Activated T-cell treated with anti-CD3 and anti-CD28 coated beads for 1 hour (primary cell): ENCODE data around the gene ACSL5.
"Not testable (repeated sequence)": the region's sequence is repeated elsewhere in the genome, so short reads cannot be mapped to it uniquely, and the experiment has no call there.

Experiments used
- DNase-seq: peaks from one replicate; pipeline ENCODE4 v3.0.0-alpha.2; 2020; ENCODE audit warnings: low read depth

The ACSL5 gene

GRCh38 chr10:112351146-112351545 lies 22.8 kb upstream of the ACSL5 start:
- no peak for DNase-seq

- no peak for DNase-seq
These were observed 21.9 kb upstream of the ACSL5 start for GRCh38 chr10:112352044-112352443.

- no peak for DNase-seq
These were observed 20.9 kb upstream of the ACSL5 start for GRCh38 chr10:112353046-112353445.

DNA sequence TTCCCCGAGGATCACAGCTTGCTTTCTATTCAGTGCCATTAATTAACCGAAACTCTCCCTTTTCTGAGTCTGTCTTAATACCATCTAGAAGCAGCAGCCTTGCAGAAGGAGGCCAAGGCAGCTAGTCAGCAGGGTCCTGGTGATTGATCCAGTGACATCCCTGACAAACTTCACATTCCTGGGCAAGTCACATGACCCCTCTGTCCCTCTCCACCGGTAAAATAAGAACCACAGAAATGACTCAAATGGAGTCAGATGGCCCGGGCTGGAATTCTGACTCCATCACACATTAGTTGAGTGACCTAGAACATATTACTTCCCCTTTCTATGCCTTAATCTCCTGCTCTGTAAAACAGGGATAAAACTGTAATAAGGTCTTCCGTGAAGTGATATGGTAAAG lies 17.2 kb upstream of the ACSL5 start:
- DNase-seq = no peak

DNA sequence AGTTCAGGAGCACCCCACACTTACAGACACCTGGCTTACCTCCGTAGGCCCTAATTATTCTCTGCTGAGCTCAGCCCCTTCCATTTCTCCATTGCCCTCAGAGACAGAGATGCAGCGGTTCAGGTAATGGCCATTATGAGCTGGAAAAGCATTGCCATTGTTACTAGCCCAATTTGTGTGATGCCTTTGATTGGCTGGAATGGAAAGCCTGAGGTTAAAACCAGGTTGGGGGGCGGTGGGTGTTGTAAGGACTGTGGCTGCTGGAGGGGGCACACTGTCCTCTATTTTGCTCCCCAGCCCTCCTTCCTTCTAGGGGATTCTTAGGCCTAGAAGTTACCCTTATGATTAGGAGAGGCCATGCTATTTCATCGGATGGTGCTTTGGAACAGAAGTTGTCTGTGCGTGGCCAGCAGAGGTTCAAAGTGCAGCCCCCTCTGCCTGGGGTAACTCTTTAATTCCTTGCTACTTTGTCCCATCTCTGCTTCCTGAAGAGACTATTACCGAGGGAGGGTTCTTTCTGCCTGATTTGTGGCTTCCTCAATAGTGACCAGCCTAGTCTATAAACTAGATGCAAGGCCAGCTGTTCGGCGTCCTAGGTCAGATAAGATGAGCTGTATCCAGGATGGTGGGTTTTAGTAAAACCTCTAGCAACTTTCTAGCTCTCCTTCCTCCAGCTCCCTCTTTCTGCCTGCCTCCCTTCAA lies 14.2 kb upstream of the ACSL5 start:
- no peak for DNase-seq

- DNase-seq = no peak
These were observed 13.3 kb upstream of the ACSL5 start for GRCh38 chr10:112360308-112361270.

GRCh38 chr10:112361951-112362751 lies 11.8 kb upstream of the ACSL5 start:
- no peak for DNase-seq

DNA sequence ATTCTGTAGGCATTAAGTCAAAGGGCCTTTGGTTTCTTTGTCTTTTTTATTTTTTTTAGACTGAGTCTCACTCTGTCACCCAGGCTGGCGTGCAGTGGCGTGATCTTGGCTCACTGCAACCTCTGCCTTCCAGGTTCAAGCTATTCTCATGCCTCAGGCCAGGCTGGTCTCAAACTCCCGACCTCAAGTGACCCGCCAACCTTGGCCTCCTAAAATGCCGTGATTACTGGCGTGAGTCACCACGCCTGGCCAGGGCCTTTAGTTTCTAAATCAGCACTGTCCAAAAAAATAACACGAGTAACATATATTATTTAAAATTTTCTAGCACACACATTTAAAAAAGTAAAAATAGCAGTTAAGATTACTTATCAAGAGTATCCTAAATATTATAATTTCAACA lies 11.1 kb upstream of the ACSL5 start:
- no peak for DNase-seq

GRCh38 chr10:112363696-112364688 lies 9.9 kb upstream of the ACSL5 start:
- DNase-seq = no peak

- DNase-seq = no peak
These were observed 8.9 kb upstream of the ACSL5 start for GRCh38 chr10:112365014-112365432.

DNA sequence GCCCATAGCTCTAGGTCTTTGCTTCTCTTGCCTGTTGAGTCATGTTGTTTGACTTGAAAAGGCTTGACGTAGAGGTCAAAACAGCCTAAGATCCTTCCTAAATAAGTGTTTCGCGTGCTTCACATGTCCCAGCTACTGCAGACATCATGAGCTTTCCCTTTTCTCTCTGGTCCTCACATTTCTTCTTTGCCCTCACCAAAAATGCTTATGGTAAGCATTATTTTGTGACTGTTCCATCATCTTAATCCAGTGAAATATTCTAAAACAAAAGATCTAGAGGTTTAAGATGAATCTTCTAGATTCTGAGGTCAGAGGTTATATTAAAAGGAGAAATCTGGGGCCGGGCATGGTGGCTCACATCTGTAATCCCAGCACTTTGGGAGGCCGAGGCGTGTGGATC lies 8.5 kb upstream of the ACSL5 start:
- no peak for DNase-seq

DNA sequence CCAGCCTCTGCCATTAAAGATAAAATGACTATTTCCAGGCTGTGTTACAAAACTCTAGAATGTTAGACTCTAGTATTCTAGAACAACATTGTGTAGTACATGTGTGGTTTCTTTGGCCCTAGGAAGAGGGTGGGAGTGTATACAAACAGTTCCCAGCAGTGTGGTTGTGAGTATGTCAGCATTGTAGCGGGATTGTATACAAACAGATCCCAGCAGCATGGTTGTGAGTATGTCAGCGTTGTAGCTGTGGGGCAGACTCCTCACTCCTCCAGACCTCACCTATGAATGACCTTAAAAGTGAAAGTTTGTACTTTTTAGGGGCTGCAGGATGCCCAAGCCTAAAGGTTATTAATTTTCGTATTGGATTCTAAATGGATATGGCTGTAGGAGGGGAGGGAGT lies 6.9 kb upstream of the ACSL5 start:
- DNase-seq = no peak

DNA sequence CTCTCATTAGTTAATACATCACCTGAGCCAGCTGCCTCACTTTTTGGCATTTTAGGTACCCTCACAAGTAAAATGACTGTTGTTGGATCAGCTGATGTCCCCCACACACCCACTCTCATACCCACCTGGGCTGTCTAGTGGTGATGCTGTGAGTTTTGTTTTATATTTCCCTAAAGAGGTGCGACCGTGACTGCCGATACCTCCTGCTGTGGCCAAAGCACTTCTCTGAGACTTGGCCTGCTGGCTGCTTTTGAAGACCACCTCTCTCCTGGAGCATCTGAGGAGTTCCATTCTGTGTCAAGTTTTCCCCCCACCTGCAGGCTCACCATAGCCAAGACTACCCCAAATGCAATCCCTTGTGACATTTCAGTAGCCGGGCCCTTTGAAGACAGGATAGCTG lies 6.4 kb upstream of the ACSL5 start:
- DNase-seq = no peak

DNA sequence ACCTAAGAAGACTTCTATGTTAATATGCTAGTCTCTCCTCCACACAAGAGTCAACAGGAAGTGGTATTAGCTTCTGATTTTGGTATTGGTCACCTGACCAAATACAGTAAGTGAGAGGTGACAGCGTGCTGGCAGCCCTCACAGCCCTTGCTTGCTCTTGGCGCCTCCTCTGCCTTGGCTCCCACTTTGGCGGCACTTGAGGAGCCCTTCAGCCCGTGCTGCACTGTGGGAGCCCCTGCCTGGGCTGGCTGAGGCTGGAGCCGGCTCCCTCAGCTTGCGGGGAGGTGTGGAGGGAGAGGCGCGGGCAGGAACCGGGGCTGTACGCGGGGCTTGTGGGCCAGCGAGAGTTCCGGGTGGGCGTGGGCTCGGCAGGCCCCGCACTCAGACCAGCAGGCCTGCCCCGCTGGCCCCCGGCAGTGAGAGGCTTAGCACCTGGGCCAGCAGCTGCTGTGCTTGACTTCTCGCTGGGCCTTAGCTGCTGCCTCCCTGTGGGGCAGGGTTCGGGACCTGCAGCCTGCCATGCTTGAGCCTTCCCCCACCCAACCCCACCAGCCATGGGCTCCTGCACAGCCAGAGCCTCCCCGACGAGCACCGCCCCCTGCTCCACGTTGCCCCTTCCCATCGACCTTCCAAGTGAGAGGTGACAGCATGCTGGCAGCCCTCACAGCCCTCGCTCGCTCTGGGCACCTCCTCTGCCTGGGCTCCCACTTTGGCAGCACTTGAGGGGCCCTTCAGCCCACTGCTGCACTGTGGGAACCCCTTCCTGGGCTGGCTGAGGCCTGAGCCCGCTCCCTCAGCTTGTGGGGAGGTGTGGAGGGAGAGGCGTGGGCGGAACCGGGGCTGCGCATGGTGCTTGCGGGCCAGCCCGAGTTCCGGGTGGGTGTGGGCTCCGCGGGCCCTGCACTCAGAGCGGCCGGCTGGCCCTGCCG lies 4.2 kb upstream of the ACSL5 start:
- DNase-seq = no peak

DNA sequence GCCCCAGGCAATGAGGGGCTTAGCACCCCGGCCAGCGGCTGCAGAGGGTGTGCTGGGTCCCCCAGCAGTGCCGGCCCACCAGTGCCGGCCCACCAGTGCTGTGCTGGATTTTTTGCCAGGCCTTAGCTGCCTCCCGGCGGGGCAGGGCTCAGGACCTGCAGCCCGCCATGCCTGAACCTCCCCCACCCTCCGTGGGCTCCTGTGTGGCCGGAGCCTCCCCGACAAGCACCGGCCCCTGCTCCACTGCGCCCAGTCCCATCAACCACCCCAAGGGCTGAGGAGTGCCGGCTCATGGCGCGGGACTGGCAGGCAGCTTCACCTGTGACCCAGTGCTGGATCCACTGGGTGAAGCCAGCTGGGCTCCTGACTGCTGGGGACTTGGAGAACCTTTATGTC lies 3.5 kb upstream of the ACSL5 start:
- no peak for DNase-seq

GRCh38 chr10:112371326-112371725 lies 2.6 kb upstream of the ACSL5 start:
- not testable (repeated sequence) for DNase-seq

- DNase-seq = not testable (repeated sequence)
These were observed 1.6 kb upstream of the ACSL5 start for GRCh38 chr10:112372182-112372810.

DNA sequence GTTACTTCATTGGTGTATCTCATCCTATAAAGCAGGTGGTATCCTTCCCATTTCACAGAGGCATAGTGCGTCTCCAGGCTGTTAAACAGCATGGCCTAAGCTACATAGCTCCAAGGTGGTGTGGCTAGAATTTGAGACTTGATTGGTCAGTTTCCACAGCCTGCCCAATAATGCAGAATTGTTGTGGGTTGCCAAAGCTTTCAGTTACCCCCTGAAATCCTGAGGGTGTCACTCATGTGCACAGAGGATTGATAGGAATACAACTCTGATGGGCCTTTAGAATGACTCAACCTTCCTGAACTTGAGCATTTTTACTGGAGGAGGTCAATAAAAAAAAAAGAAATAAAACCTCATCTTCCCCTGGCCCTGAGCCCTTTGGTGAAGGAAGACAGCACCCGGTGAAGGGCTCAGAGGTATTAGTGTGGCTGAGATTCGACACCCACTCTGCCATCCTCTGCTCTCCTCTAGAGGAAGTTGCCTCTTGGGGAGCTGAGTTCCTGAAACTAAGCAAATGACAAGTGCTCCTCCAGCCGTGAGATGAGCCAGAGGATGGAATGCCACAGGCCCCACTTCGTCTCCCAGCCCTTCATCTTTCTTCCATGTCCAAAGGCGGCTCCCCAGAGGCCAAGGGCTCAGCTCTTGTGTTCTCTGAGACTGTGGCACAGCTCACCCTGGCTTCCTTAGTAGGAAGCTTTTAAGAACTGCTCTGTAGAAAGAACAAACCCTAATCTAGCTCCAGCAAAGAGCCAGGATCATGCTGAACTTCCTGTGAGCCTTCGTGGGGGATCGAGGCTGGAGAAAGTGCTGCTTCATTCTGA lies 1.0 kb downstream of the ACSL5 start:
- no peak for DNase-seq
